NT2/D1 (cell line): Measurements from ENCODE around the gene GBA3.

Source experiments
- SUZ12 ChIP-seq: IDR thresholded peaks from 2 replicates; pipeline ENCODE4 v1.6.1; 2011; ENCODE audit not compliant: insufficient read length, insufficient read depth; ENCODE audit errors: extremely low read depth
- YY1 ChIP-seq: IDR thresholded peaks from 2 replicates; pipeline ENCODE4 v1.6.1; 2011; ENCODE audit not compliant: insufficient read length, insufficient read depth
- ZNF274 ChIP-seq: IDR thresholded peaks from 2 replicates; pipeline ENCODE4 v1.6.1; 2011; ENCODE audit warnings: mild to moderate bottlenecking, low read depth, low read length

DNA sequence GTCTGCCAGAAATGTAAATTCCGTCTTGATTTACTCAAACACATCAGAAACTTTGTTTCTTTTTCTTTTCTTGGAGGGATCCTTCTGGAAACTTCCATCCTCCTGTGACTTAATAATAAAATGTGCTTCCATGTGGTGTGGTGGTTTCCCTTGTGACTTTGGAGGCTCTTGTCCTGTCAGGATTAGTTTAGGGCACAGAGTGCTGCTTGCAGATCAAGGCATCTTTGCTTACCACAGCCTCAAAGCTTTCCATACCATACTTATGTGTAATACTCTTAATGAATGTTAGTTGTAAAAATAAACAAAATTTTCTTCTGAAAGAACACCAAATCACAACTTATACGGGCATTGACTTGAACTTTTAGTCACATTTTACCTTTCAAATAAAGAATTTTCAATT, 27.4 kb downstream of the GBA3 start:
- no peak for TF ChIP-seq YY1
- no peak for TF ChIP-seq ZNF274
- TF ChIP-seq SUZ12, result no peak
